Mammary epithelial cell (primary cell): ENCODE measurements around the gene BRCA1.

Source experiments
- CTCF ChIP-seq, 2 donors: IDR thresholded peaks in 1 of 2; conservative IDR thresholded peaks in 1 of 2; 2 replicates each; pipeline ENCODE4 v1.5.1; 2011 to 2012; ENCODE audit warnings: inconsistent platforms in 2 of 2, low read length in 2 of 2, mild to moderate bottlenecking in 2 of 2, control low read depth in 1 of 2, low read depth in 1 of 2; ENCODE audit not compliant: insufficient read depth in 1 of 2; ENCODE audit errors: extremely low read depth in 1 of 2
- EZH2 ChIP-seq: IDR thresholded peaks from 2 replicates; pipeline ENCODE4 v1.6.1; 2012; ENCODE audit warnings: low read length, inconsistent platforms, borderline replicate concordance

DNA sequence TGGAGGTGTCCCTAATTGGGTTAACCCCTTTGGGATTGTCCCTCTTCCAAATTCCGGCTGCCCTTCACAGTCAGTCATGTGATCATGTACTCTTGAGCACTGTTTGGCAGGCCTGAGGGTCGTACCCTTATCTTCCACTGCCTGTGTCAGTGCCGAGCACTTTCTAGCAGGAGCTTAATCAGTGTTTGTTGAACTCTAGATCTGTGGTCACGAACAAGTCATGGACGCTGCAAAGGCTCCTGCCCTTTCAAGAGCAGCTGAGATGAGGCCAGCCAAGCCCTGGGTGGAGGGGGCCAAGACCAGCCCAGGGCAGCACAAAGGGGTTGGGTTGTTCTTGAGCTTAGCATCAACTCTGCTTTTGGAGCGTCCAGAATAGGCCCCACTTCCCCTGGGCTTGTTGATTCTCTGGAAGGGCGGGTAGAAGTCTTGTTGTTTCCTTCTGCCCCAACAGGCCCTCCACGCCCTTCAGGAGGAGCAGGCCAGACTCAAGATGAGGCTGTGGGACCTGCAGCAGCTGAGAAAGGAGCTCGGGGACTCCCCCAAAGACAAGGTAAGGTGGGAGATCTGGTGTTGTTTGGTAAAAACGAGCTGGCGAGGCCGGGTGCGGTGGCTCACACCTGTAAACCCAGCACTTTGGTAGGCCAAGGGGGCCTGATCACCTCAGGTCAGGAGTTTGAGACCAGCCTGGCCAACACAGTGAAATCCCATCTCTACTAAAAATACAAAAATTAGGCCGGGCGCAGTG is 113.3 kb downstream of the BRCA1 start:
- TF ChIP-seq CTCF (conservative IDR thresholded peaks at IDR 0.05 in 1 of 2, IDR thresholded peaks at IDR 0.05 in 1 of 2; ENCODE audit: extremely low read depth in 1 of 2, insufficient read depth in 1 of 2, low read depth in 1 of 2, low read length in 2 of 2), result no peak
- TF ChIP-seq EZH2, result no peak
